GM12878 (cell line): Measurements from ENCODE around the gene MDK. TPM values are rescaled to one million over a fixed set of nuclear protein-coding genes. Genes with fewer than 3 reads are reported as not detected.

Experiments used
- ASH2L ChIP-seq: fragments of 300-600, 200-600 bp; sonication (generic); IDR thresholded peaks from 2 replicates; pipeline ENCODE4 v1.6.1; 2017; ENCODE audit warnings: low read depth, mild to moderate bottlenecking, borderline replicate concordance
- BCL11A ChIP-seq: IDR thresholded peaks from 2 replicates; pipeline ENCODE4 v1.6.1; 2011; ENCODE audit warnings: low read depth, low read length
- BRCA1 ChIP-seq: IDR thresholded peaks from 2 replicates; pipeline ENCODE4 v1.6.1; 2011; ENCODE audit warnings: low read depth, low read length, improper control_type of control experiment
- CHD2 ChIP-seq: IDR thresholded peaks from 2 replicates; pipeline ENCODE4 v1.6.1; 2011; ENCODE audit warnings: low read depth, low read length, improper control_type of control experiment, borderline replicate concordance
- EP300 ChIP-seq, 2 experiments: fragments of 150-350 bp in 1 of 2; IDR thresholded peaks; 2 replicates each; pipeline ENCODE4 v1.6.1; 2011 to 2012; ENCODE audit warnings: low read depth in 2 of 2, low read length in 2 of 2, borderline replicate concordance in 1 of 2, improper control_type of control experiment in 1 of 2, inconsistent platforms in 1 of 2; ENCODE audit not compliant: control insufficient read depth in 1 of 2
- JUNB ChIP-seq: IDR thresholded peaks from 2 replicates; pipeline ENCODE4 v1.6.1; 2016; ENCODE audit warnings: antibody characterized with exemption, mild to moderate bottlenecking
- MEF2B ChIP-seq: fragments of 450-650 bp; IDR thresholded peaks from 2 replicates; pipeline ENCODE4 v1.6.1; 2018; ENCODE audit warnings: mild to moderate bottlenecking, moderate library complexity; ENCODE audit not compliant: partially characterized antibody, poor library complexity, severe bottlenecking
- NR2C2 ChIP-seq: IDR thresholded peaks from 2 replicates; pipeline ENCODE4 v1.6.1; 2011; ENCODE audit warnings: borderline replicate concordance, low read depth; ENCODE audit not compliant: control insufficient read depth, insufficient read length
- POU2F2 ChIP-seq: IDR thresholded peaks from 3 replicates; pipeline ENCODE4 v1.6.1; 2011; ENCODE audit warnings: low read depth, mild to moderate bottlenecking, low read length, borderline replicate concordance
- RFX5 ChIP-seq: IDR thresholded peaks from 2 replicates; pipeline ENCODE4 v1.6.1; 2011; ENCODE audit warnings: low read depth, low read length, improper control_type of control experiment
- SMARCA5 ChIP-seq: fragments of 450-650 bp; IDR thresholded peaks from 2 replicates; pipeline ENCODE4 v1.6.1; 2017; ENCODE audit warnings: mild to moderate bottlenecking
- YBX1 ChIP-seq: fragments of 450-650 bp; IDR thresholded peaks from 2 replicates; pipeline ENCODE4 v1.6.1; 2016; ENCODE audit warnings: antibody characterized with exemption
- YY1 ChIP-seq: IDR thresholded peaks from 2 replicates; pipeline ENCODE4 v1.6.1; 2011; ENCODE audit warnings: low read depth, mild to moderate bottlenecking, low read length
- polyA plus RNA-seq, 11 experiments: library from polyadenylated mRNA; depleted of rRNA in 4 of 11; unstranded in 6 of 11; stranded (reverse) in 5 of 11; fragments of >200 nt; fragmentation: Nextera tagmentation in 4 of 11; fragmentation: Illumina TruSeq in 1 of 11; extraction: Ambion mirVana in 4 of 11; extraction: Trizol in 1 of 11; gene quantifications; 1 replicate in 1 of 11; 2 replicates in 10 of 11; pipeline versions ENCODE4 v1.2.1 to v1.2.3, GENCODE V29; 2011 to 2016; ENCODE audit warnings: inconsistent platforms in 2 of 11, missing spikeins in 2 of 11, low read depth in 1 of 11
- total RNA-seq, 4 experiments: library from RNA; depleted of rRNA in 3 of 4; stranded (reverse); fragments of >200 nt in 3 of 4; fragmentation: Illumina TruSeq in 1 of 4; extraction: Trizol in 1 of 4; gene quantifications; 2 replicates each; pipeline versions ENCODE4 v1.2.1 to v1.2.3, GENCODE V29; 2013 to 2021
- TF ChIP-seq, protein P1 (sequence below): fragments of 450-650 bp; IDR thresholded peaks from 2 replicates; pipeline ENCODE4 v1.6.1; 2017; ENCODE audit warnings: low read depth, mild to moderate bottlenecking, moderate library complexity
- TF ChIP-seq, protein P2 (sequence below): fragments of 450-650 bp; formaldehyde crosslinking; IDR thresholded peaks from 2 replicates; pipeline ENCODE4 v1.5.0; 2022; ENCODE audit warnings: mild to moderate bottlenecking, missing genetic modification characterization
- TF ChIP-seq, protein P3 (sequence below): fragments of 450-650 bp; IDR thresholded peaks from 2 replicates; pipeline ENCODE4 v1.6.1; 2018; ENCODE audit warnings: borderline replicate concordance, mild to moderate bottlenecking; ENCODE audit not compliant: partially characterized antibody
- TF ChIP-seq, protein P4 (sequence below): fragments of 450-650 bp; IDR thresholded peaks from 2 replicates; pipeline ENCODE4 v1.6.1; 2017; ENCODE audit warnings: mild to moderate bottlenecking, moderate library complexity

MDK gene
- total and polyA plus RNA-seq, 10 of the 15 experiments (the other 5 are each of a cell fraction or from before 2014, with no cell fraction given), result 0.77 to 17.8 (median 9.9) TPM

DNA sequence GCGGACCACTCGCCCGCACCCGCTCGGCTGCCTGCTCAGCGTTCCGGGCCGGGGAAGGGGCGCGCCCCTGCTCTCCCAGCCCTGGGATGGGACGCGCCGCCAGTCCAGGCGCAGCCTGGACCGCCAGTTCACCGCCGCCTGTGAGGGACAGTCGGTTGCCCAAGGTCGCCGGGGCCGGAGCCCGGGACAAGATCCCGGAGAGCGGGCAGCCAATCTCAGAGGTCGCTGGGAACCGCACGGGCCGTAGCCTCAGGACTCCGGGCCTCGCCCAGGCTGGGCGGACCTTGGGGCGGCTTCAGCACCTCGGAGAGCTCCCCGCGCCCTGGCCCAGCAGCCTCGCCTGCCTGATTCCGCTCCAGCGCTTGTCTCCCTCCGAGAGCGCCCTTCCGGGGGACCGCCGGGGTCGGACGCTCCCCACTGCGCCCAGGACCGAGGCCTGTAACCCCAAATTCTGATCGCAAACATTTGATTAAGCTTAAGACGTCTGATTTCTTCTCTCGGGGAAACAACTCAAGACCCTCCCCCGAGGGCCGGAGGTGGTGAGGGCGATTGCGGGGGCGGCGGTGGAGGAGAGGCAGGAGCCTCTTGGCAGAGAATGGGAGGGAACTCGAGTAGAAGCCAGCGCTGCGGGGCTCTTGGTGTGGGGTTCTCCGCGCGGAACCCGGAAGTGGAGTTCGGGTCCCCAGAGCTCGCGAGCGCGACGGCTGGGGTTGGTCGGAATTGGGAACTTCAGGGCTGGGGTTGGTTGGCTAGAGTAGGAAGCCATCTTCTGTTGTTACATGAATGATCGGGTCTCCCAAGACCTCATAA, 11.2 kb downstream of the MDK start (continued):
- TF ChIP-seq JUNB, result no peak
- TF ChIP-seq MEF2B, result no peak
- TF ChIP-seq, protein P1, sequence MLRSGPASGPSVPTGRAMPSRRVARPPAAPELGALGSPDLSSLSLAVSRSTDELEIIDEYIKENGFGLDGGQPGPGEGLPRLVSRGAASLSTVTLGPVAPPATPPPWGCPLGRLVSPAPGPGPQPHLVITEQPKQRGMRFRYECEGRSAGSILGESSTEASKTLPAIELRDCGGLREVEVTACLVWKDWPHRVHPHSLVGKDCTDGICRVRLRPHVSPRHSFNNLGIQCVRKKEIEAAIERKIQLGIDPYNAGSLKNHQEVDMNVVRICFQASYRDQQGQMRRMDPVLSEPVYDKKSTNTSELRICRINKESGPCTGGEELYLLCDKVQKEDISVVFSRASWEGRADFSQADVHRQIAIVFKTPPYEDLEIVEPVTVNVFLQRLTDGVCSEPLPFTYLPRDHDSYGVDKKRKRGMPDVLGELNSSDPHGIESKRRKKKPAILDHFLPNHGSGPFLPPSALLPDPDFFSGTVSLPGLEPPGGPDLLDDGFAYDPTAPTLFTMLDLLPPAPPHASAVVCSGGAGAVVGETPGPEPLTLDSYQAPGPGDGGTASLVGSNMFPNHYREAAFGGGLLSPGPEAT, result no peak
- TF ChIP-seq BRCA1, result no peak
- TF ChIP-seq POU2F2, result no peak
- TF ChIP-seq, protein P2, sequence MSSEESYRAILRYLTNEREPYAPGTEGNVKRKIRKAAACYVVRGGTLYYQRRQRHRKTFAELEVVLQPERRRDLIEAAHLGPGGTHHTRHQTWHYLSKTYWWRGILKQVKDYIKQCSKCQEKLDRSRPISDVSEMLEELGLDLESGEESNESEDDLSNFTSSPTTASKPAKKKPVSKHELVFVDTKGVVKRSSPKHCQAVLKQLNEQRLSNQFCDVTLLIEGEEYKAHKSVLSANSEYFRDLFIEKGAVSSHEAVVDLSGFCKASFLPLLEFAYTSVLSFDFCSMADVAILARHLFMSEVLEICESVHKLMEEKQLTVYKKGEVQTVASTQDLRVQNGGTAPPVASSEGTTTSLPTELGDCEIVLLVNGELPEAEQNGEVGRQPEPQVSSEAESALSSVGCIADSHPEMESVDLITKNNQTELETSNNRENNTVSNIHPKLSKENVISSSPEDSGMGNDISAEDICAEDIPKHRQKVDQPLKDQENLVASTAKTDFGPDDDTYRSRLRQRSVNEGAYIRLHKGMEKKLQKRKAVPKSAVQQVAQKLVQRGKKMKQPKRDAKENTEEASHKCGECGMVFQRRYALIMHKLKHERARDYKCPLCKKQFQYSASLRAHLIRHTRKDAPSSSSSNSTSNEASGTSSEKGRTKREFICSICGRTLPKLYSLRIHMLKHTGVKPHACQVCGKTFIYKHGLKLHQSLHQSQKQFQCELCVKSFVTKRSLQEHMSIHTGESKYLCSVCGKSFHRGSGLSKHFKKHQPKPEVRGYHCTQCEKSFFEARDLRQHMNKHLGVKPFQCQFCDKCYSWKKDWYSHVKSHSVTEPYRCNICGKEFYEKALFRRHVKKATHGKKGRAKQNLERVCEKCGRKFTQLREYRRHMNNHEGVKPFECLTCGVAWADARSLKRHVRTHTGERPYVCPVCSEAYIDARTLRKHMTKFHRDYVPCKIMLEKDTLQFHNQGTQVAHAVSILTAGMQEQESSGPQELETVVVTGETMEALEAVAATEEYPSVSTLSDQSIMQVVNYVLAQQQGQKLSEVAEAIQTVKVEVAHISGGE, result no peak
- no peak for TF ChIP-seq YBX1
- TF ChIP-seq, protein P3, sequence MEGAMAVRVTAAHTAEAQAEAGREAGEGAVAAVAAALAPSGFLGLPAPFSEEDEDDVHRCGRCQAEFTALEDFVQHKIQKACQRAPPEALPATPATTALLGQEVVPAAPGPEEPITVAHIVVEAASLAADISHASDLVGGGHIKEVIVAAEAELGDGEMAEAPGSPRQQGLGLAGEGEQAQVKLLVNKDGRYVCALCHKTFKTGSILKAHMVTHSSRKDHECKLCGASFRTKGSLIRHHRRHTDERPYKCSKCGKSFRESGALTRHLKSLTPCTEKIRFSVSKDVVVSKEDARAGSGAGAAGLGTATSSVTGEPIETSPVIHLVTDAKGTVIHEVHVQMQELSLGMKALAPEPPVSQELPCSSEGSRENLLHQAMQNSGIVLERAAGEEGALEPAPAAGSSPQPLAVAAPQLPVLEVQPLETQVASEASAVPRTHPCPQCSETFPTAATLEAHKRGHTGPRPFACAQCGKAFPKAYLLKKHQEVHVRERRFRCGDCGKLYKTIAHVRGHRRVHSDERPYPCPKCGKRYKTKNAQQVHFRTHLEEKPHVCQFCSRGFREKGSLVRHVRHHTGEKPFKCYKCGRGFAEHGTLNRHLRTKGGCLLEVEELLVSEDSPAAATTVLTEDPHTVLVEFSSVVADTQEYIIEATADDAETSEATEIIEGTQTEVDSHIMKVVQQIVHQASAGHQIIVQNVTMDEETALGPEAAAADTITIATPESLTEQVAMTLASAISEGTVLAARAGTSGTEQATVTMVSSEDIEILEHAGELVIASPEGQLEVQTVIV, result no peak
- no peak for TF ChIP-seq BCL11A
- TF ChIP-seq, protein P4, sequence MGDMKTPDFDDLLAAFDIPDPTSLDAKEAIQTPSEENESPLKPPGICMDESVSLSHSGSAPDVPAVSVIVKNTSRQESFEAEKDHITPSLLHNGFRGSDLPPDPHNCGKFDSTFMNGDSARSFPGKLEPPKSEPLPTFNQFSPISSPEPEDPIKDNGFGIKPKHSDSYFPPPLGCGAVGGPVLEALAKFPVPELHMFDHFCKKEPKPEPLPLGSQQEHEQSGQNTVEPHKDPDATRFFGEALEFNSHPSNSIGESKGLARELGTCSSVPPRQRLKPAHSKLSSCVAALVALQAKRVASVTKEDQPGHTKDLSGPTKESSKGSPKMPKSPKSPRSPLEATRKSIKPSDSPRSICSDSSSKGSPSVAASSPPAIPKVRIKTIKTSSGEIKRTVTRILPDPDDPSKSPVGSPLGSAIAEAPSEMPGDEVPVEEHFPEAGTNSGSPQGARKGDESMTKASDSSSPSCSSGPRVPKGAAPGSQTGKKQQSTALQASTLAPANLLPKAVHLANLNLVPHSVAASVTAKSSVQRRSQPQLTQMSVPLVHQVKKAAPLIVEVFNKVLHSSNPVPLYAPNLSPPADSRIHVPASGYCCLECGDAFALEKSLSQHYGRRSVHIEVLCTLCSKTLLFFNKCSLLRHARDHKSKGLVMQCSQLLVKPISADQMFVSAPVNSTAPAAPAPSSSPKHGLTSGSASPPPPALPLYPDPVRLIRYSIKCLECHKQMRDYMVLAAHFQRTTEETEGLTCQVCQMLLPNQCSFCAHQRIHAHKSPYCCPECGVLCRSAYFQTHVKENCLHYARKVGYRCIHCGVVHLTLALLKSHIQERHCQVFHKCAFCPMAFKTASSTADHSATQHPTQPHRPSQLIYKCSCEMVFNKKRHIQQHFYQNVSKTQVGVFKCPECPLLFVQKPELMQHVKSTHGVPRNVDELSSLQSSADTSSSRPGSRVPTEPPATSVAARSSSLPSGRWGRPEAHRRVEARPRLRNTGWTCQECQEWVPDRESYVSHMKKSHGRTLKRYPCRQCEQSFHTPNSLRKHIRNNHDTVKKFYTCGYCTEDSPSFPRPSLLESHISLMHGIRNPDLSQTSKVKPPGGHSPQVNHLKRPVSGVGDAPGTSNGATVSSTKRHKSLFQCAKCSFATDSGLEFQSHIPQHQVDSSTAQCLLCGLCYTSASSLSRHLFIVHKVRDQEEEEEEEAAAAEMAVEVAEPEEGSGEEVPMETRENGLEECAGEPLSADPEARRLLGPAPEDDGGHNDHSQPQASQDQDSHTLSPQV, result no peak
- no peak for TF ChIP-seq SMARCA5
- no peak for TF ChIP-seq RFX5
- TF ChIP-seq NR2C2, result no peak
- no peak; the same call in 1 of the 2 replicates for TF ChIP-seq YY1
- no peak for TF ChIP-seq ASH2L
- no peak for TF ChIP-seq CHD2
- no peak for TF ChIP-seq EP300 (IDR thresholded peaks at IDR 0.05; ENCODE audit: borderline replicate concordance in 1 of 2, control insufficient read depth in 1 of 2, low read depth in 2 of 2, low read length in 2 of 2)
